ENCODE results near the gene PXN.

PXN gene

GRCh38 chr12:120197542-120197887 is 68.0 kb downstream of the PXN start:
- no peak for TF ChIP-seq GATA3 (IDR thresholded peaks at IDR 0.05; ENCODE audit: low read depth, low read length)
- TF ChIP-seq GATA2 (IDR thresholded peaks at IDR 0.05; ENCODE audit: low read depth, low read length), result no peak

- TF ChIP-seq GATA3 (IDR thresholded peaks at IDR 0.05; ENCODE audit: low read depth, low read length) (no peak), GATA2 (IDR thresholded peaks at IDR 0.05; ENCODE audit: low read depth, low read length) (no peak)
Measured at GRCh38 chr12:120196363-120196762, 69.2 kb downstream of the PXN start.

- TF ChIP-seq GATA2 (IDR thresholded peaks at IDR 0.05; ENCODE audit: low read depth, low read length), result no peak
- TF ChIP-seq GATA3 (IDR thresholded peaks at IDR 0.05; ENCODE audit: low read depth, low read length), result no peak
Measured at GRCh38 chr12:120194534-120195395, 70.8 kb downstream of the PXN start, which contains the start of gene GCN1. GCN1 (minus strand) TSS chr12:120194715; CDS start chr12:120194697, 18 bp downstream.

GRCh38 chr12:120194226-120194533 is 71.3 kb downstream of the PXN start:
- TF ChIP-seq GATA2 (IDR thresholded peaks at IDR 0.05; ENCODE audit: low read depth, low read length) (no peak), GATA3 (IDR thresholded peaks at IDR 0.05; ENCODE audit: low read depth, low read length) (no peak)

- TF ChIP-seq GATA3 (IDR thresholded peaks at IDR 0.05; ENCODE audit: low read depth, low read length), result no peak
- TF ChIP-seq GATA2 (IDR thresholded peaks at IDR 0.05; ENCODE audit: low read depth, low read length), result no peak
Measured at GRCh38 chr12:120190985-120191480, 74.5 kb downstream of the PXN start.

GRCh38 chr12:120190386-120190785 is 75.1 kb downstream of the PXN start:
- no peak for TF ChIP-seq GATA3 (IDR thresholded peaks at IDR 0.05; ENCODE audit: low read depth, low read length)
- TF ChIP-seq GATA2 (IDR thresholded peaks at IDR 0.05; ENCODE audit: low read depth, low read length), result no peak

GRCh38 chr12:120186654-120187053 is 78.9 kb downstream of the PXN start:
- TF ChIP-seq GATA3 (IDR thresholded peaks at IDR 0.05; ENCODE audit: low read depth, low read length) (no peak), GATA2 (IDR thresholded peaks at IDR 0.05; ENCODE audit: low read depth, low read length) (no peak)

GRCh38 chr12:120183211-120183631 is 82.3 kb downstream of the PXN start:
- TF ChIP-seq GATA2 (IDR thresholded peaks at IDR 0.05; ENCODE audit: low read depth, low read length), result no peak
- TF ChIP-seq GATA3 (IDR thresholded peaks at IDR 0.05; ENCODE audit: low read depth, low read length), result no peak

- TF ChIP-seq GATA3 (IDR thresholded peaks at IDR 0.05; ENCODE audit: low read depth, low read length) (no peak), GATA2 (IDR thresholded peaks at IDR 0.05; ENCODE audit: low read depth, low read length) (no peak)
Measured at GRCh38 chr12:120181991-120182631, 83.4 kb downstream of the PXN start.

GRCh38 chr12:120180975-120181374 is 84.6 kb downstream of the PXN start:
- TF ChIP-seq GATA2 (IDR thresholded peaks at IDR 0.05; ENCODE audit: low read depth, low read length) (no peak), GATA3 (IDR thresholded peaks at IDR 0.05; ENCODE audit: low read depth, low read length) (no peak)

- no peak for TF ChIP-seq GATA2 (IDR thresholded peaks at IDR 0.05; ENCODE audit: low read depth, low read length)
- no peak for TF ChIP-seq GATA3 (IDR thresholded peaks at IDR 0.05; ENCODE audit: low read depth, low read length)
Measured at GRCh38 chr12:120175537-120175936, 90.0 kb downstream of the PXN start.

GRCh38 chr12:120175062-120175461 is 90.5 kb downstream of the PXN start:
- TF ChIP-seq GATA2 (IDR thresholded peaks at IDR 0.05; ENCODE audit: low read depth, low read length) (no peak), GATA3 (IDR thresholded peaks at IDR 0.05; ENCODE audit: low read depth, low read length) (no peak)

GRCh38 chr12:120172053-120172452 is 93.5 kb downstream of the PXN start:
- TF ChIP-seq GATA2 (IDR thresholded peaks at IDR 0.05; ENCODE audit: low read depth, low read length), result no peak
- no peak for TF ChIP-seq GATA3 (IDR thresholded peaks at IDR 0.05; ENCODE audit: low read depth, low read length)

GRCh38 chr12:120170631-120171030 is 94.9 kb downstream of the PXN start:
- TF ChIP-seq GATA2 (IDR thresholded peaks at IDR 0.05; ENCODE audit: low read depth, low read length), result no peak
- no peak for TF ChIP-seq GATA3 (IDR thresholded peaks at IDR 0.05; ENCODE audit: low read depth, low read length)

GRCh38 chr12:120169946-120170345 is 95.6 kb downstream of the PXN start:
- TF ChIP-seq GATA3 (IDR thresholded peaks at IDR 0.05; ENCODE audit: low read depth, low read length) (no peak), GATA2 (IDR thresholded peaks at IDR 0.05; ENCODE audit: low read depth, low read length) (no peak)

All from SH-SY5Y (cell line).